C4-2B (cell line): ENCODE data around the gene INHA.

ENCODE experiments used
- CTCF ChIP-seq: fragments of 450-650 bp; conservative IDR thresholded peaks from 2 replicates; pipeline ENCODE4 v1.5.1; 2017; ENCODE audit warnings: mild to moderate bottlenecking
- ZFX ChIP-seq: fragments of 450-650 bp; IDR thresholded peaks from 2 replicates; pipeline ENCODE4 v1.6.1; 2017

DNA sequence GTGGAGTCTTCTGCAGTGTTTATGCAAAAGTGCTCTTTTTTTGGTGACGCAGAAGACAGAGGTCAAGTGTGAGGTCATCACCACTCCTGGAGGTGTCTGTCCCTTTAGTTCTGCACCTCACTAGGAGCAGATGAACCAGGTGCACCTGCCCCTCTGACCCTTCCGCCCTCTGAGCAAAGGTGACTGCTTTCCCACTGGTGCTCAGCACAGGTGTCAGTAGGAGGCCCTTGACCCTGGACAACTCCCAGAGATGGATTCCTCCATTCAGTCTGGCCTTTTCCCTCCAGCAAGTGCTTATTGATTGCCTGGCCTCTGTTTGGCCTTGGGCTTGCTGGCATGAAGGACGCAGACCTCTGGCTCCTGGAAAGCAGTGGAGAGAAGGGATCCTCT lies 46.6 kb downstream of the INHA start:
- no peak for TF ChIP-seq CTCF
- TF ChIP-seq ZFX = no peak
